Right cardiac atrium (tissue), 5 donors: ENCODE results near the gene BSG. TPM values are rescaled to one million over a fixed set of nuclear protein-coding genes. Genes with fewer than 3 reads are reported as not detected.
"Not testable (repeated sequence)": the region's sequence is repeated elsewhere in the genome, so short reads cannot be mapped to it uniquely, and the experiment has no call there.

Experiments used
- ATAC-seq, 2 donors: fragments of 200-7000 bp; cut with Tn5 transposase; one replicate each; pipeline versions ENCODE4 v1.8.0 to v1.9.1; 2020; ENCODE audit warnings: moderate library complexity in 2 of 2, mild to moderate bottlenecking in 1 of 2
- DNase-seq, 3 donors: peaks; one replicate each; pipeline ENCODE4 v3.0.0-alpha.2; 2020
- H3K27ac ChIP-seq: one replicate; pipeline ENCODE4 v1.5.1; 2013; ENCODE audit warnings: mild to moderate bottlenecking, low read length, control low read depth, moderate library complexity
- H3K27me3 ChIP-seq: one replicate; pipeline ENCODE4 v1.6.1; 2013; ENCODE audit not compliant: control insufficient read depth, insufficient read depth
- H3K4me1 ChIP-seq: one replicate; pipeline ENCODE4 v1.6.1; 2013; ENCODE audit warnings: low read length; ENCODE audit not compliant: control insufficient read depth, insufficient read depth
- H3K4me3 ChIP-seq: one replicate; pipeline ENCODE4 v1.5.1; 2013; ENCODE audit warnings: low read length, control low read depth
- H3K9me3 ChIP-seq: one replicate; pipeline ENCODE4 v1.6.1; 2013; ENCODE audit warnings: low read length; ENCODE audit not compliant: control insufficient read depth
- WGBS: extraction: QIAGEN DNeasy Blood & Tissue Kit; methylation state at CpG from one replicate; pipeline ENCODE4 v1.1.7; 2013; 5-methylcytosine and 5-hydroxymethylcytosine counted together
- intact Hi-C, 4 donors: fragments of 100-400 bp; cut with DNase I; formaldehyde crosslinking; loops; one replicate each; pipeline versions ENCODE4 v1.11.0 to v1.14.0; 2022 to 2023
- polyA plus RNA-seq: library from polyadenylated mRNA; stranded (reverse); fragments of 200-250 nt; gene quantifications from one replicate; pipeline ENCODE4 v1.2.3, GENCODE V29; 2013
- total RNA-seq, 4 donors: library from RNA; stranded (reverse); fragmentation: NEBNext Ultra II Directional; extraction: Animal tissue kit (Norgen Biotek cat#: 25700); gene quantifications; one replicate each; pipeline ENCODE4 v1.2.1, GENCODE V29; 2021
- donor health status: healthy with polysubstance abuse.
- donor health status: DM: no; HTN: yes; CAD: no.
- donor health status: DM: no; HTN: no; CAD: no.
- donor health status: DM: no; HTN: yes; CAD: no; lungs with severe emphysema.
- donor health status: DM: yes; HTN: yes; CAD: no.

Gene BSG
- total and polyA plus RNA-seq, 5 donors: 1,142 to 1,705 (median 1,380) TPM

GRCh38 chr19:601310-601709 is 28.9 kb downstream of the BSG start:
- 93% methylated on average over 28 of the region's 28 CpGs for WGBS
- no peaks in the 10 kb centered on the region for H3K4me1 ChIP-seq
- no peaks in the 10 kb centered on the region for H3K27me3 ChIP-seq
- DNase-seq: no peak
- no peaks in the 10 kb centered on the region for H3K9me3 ChIP-seq
- intact Hi-C loops: no loop called here
- H3K4me3 ChIP-seq: no peak overlapping the region
- no peak overlapping the region for H3K27ac ChIP-seq
- ATAC-seq: no peak

GRCh38 chr19:601790-602189 is 29.4 kb downstream of the BSG start:
- no peaks in the 10 kb centered on the region for H3K27me3 ChIP-seq
- intact Hi-C loops: no loop called here
- no peaks in the 10 kb centered on the region for H3K4me1 ChIP-seq
- DNase-seq (no peak), ATAC-seq (peak in 1 of 2 donors; percentile 29)
- no peak overlapping the region for H3K4me3 ChIP-seq
- no peaks in the 10 kb centered on the region for H3K9me3 ChIP-seq
- H3K27ac ChIP-seq: no peak overlapping the region
- 76% methylated on average over 25 of the region's 25 CpGs for WGBS

DNA sequence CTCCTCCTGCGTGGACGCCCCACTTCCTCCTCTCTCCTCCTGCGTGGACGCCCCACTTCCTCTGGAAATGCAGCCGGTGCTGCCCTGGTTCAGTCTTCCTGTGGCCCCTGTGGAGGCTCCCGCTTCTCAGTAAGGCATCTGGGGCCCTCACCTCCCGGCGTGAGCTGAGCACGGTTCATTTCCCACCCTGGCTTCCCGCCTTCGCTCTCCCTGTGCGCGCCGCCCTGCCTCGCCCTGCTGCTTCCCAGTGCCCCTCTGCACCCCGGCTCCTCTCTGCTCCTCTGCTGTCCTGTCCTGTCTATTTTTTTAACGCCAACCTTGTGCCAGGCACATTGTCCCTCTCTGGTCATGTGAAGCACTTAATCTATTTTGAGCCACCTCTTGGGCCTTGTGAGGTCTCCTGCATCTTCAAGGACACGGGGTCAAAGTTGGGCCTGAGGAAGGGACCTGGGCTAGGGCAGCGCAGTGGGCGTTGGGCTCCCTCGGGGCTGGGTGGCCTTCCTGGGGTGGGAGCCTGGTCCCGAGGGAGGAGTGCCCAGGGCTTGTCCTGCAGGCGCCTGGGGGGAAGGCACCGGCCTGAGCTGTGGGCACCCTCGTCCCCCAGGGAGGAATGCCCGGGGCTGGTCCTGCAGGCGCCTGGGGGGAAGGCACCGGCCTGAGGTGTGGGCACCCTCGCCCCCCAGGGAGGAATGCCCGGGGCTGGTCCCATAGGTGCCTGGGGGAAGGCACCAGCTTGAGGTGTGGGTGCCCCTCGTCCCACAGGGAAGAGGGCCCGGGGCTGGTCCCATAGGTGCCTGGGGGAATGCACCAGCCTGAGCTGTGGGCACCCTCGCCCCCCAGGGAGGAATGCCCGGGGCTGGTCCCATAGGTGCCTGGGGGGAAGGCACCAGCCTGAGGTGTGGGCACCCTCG is 30.2 kb downstream of the BSG start:
- Histone ChIP-seq H3K27ac (no peak overlapping the region), H3K27me3 (no peaks in the 10 kb centered on the region), H3K4me1 (no peaks in the 10 kb centered on the region), H3K9me3 (no peaks in the 10 kb centered on the region), H3K4me3 (no peak overlapping the region)
- ATAC-seq (peak; percentile 57 to 63), DNase-seq (no peak)
- WGBS: 78% methylated on average over 35 of the region's 35 CpGs
- intact Hi-C loops: no loop called here

DNA sequence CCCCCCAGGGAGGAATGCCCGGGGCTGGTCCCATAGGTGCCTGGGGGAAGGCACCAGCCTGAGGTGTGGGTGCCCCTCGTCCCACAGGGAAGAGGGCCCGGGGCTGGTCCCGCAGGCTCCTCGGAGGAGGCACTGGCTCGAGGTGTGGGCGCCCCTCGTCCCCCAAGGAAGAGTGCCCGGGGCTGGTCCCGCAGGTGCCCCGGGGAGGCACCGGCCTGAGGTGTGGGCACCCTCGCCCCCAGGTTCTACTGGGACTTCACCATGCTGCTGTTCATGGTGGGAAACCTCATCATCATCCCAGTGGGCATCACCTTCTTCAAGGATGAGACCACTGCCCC is 30.9 kb downstream of the BSG start:
- ATAC-seq, H3K4me3 ChIP-seq, H3K27me3 ChIP-seq, intact Hi-C loops, DNase-seq, H3K27ac ChIP-seq, H3K4me1 ChIP-seq, H3K9me3 ChIP-seq: not testable (repeated sequence)
- 90% methylated on average over 13 of the region's 13 CpGs for WGBS

DNA sequence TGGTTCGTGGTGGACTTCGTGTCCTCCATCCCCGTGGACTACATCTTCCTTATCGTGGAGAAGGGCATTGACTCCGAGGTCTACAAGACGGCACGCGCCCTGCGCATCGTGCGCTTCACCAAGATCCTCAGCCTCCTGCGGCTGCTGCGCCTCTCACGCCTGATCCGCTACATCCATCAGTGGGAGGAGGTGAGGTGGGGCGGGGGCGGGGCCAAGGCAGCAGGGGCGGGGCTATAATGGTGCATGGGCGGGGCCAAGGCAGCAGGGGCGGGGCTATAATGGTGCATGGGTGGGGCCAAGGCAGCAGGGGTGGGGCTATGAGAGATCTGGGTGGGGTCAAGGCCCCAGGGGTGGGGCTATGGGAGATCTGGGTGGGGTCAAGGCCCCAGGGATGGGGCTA is 31.4 kb downstream of the BSG start:
- H3K27ac ChIP-seq, ATAC-seq, DNase-seq, H3K4me3 ChIP-seq, intact Hi-C loops, H3K4me1 ChIP-seq, H3K9me3 ChIP-seq, H3K27me3 ChIP-seq: not testable (repeated sequence)
- WGBS: 95% methylated on average over 20 of the region's 20 CpGs

DNA sequence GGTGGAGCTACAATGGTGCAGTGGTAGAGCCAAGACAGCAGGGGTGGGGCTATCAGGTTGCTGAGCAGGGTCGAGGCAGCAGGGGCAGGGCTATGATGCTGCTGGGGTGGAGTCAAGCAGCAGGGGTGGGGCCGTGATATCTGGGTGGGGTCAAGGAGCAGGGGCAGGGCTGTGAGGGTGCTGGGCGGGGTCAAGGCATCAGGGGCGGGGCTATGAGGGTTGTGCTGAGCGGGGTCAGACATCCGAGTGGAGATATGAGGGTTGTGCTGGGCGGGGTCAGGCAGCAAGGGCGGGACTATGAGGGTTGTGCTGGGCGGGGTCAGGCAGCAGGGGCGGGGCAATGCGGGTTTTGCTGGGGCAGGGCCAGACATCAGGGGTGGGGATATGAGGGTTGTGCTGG is 32.0 kb downstream of the BSG start:
- ATAC-seq: no peak
- 88% methylated on average over 11 of the region's 11 CpGs for WGBS
- H3K4me1 ChIP-seq: no peaks in the 10 kb centered on the region

DNA sequence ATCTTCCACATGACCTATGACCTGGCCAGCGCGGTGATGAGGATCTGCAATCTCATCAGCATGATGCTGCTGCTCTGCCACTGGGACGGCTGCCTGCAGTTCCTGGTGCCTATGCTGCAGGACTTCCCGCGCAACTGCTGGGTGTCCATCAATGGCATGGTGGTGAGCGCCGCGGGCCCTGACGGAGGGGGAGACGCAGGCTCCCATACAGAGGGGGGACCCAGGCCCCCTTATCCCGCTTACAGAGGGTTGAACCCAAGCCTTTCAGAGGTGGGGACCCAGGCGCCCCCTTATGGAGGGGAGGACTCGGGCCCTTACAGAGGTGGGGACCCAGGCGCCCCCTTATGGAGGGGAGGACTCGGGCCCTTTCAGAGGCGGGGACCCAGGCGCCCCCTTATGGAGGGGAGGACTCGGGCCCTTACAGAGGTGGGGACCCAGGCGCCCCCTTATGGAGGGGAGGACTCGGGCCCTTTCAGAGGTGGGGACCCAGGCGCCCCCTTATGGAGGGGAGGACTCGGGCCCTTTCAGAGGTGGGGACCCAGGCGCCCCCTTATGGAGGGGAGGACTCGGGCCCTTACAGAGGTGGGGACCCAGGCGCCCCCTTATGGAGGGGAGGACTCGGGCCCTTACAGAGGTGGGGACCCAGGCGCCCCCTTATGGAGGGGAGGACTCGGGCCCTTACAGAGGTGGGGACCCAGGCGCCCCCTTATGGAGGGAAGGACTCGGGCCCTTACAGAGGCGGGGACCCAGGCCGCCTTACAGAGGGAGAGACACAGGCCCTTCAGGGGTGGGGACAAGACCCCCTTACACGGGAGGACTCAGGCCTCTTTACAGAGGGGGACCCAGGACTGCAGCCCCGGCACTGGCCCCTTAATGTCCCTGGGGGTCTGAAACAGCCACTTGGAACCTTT is 32.9 kb downstream of the BSG start:
- intact Hi-C loops, DNase-seq, H3K27ac ChIP-seq, ATAC-seq, H3K4me3 ChIP-seq, H3K9me3 ChIP-seq, H3K27me3 ChIP-seq, H3K4me1 ChIP-seq: not testable (repeated sequence)
- 88% methylated on average over 32 of the region's 34 CpGs for WGBS

More for the DNA sequence above, 32.0 kb downstream of the BSG start:
- no peak for DNase-seq
- no peaks in the 10 kb centered on the region for H3K9me3 ChIP-seq
- no peak overlapping the region for H3K4me3 ChIP-seq
- H3K27ac ChIP-seq: no peak overlapping the region
- H3K27me3 ChIP-seq: no peaks in the 10 kb centered on the region
- intact Hi-C loops: no loop called here

- DNase-seq (no peak), ATAC-seq (no peak)
- WGBS: 84% methylated on average over 30 of the region's 30 CpGs
- intact Hi-C loops: no loop called here
- Histone ChIP-seq H3K27me3 (no peaks in the 10 kb centered on the region), H3K4me3 (no peak overlapping the region), H3K27ac (no peak overlapping the region), H3K9me3 (no peaks in the 10 kb centered on the region), H3K4me1 (no peaks in the 10 kb centered on the region)
Observed at GRCh38 chr19:607301-608154, 35.1 kb downstream of the BSG start.

DNA sequence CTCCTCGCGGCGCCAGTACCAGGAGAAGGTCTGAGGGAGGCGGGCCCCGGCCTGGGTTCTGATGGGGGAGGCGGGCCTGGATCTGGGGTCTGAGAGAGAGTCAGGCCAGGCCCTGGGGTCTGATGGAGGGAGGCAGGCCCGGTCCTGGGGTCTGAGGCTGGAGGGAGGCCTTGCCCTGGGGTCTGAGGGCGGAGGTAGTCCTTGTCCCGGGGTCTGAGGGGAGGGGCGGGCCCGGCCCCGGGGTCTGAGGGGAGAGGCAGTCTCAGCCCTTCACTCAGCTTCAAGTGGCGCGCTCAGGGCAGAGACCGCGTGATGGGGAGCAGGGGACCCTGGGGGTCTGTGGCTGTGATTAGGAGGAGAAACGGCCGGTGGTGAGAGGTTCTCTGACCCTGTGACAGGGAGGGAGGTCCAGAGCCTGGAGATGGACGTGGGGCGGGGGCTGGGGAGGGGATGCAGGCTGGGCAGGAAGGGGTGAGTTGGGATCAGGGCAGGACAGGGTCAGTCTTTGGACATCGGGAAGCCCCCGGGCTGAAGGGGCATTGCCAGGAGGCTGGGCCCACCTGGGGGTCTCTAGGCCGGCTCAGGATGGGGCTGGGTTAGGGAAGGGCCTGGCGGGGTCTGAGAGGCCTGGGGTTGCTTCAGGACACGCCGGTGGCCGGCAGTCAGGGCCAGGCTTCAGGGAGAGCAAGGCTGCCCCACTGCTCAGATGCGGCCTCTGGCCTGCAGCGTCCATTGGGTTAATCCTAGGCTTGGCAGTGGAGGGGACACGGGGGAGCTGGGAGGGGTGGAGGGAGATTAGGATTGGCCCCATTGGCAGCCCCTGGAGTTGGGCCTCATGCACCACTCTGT is 36.0 kb downstream of the BSG start:
- Histone ChIP-seq H3K27me3 (no peaks in the 10 kb centered on the region), H3K4me3 (no peak overlapping the region), H3K27ac (no peak overlapping the region), H3K4me1 (no peaks in the 10 kb centered on the region), H3K9me3 (no peaks in the 10 kb centered on the region)
- DNase-seq (no peak), ATAC-seq (peak; percentile 14 to 34)
- 78% methylated on average over 30 of the region's 30 CpGs for WGBS
- intact Hi-C loops: no loop called here

- no peaks in the 10 kb centered on the region for H3K4me1 ChIP-seq
- 55% methylated on average over 22 of the region's 22 CpGs for WGBS
- peak; percentile 57 to 89 (median 87) for DNase-seq
- no peak overlapping the region for H3K4me3 ChIP-seq
- ATAC-seq: peak; percentile 61 to 72
- intact Hi-C loops: no loop called here
- H3K27ac ChIP-seq: no peak overlapping the region
- no peaks in the 10 kb centered on the region for H3K9me3 ChIP-seq
- no peaks in the 10 kb centered on the region for H3K27me3 ChIP-seq
Observed at GRCh38 chr19:609004-609346, 36.6 kb downstream of the BSG start.
